ENCODE measurements around the gene TMEM41B. TPM values are rescaled to one million over a fixed set of nuclear protein-coding genes. Genes with fewer than 3 reads are reported as not detected.

TMEM41B gene
- total RNA-seq, 1 experiment from 2014 or later, result 55.1 TPM

DNA sequence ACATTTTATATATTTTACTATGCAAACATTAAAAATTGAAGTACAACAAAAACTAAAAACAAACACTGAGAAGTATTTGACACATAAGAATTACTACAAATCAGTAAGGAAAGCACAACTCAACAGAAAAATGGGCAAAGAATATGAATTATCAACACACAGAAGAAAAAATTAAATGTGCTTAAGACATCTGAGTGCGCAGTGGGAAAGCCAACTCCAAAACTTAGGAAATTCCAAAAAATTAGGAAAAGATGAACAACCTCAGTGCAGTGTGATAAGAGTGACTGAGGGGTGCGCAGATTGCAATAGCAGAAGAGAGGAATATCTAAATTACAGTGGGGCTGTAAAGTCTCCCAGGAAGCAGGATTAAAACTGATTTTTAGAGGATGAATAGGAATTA is 1.9 kb upstream of the TMEM41B start:
- ChIA-PET POLR2A (ENCODE audit: low non-redundant PET) (no interaction called here), CTCF (no interaction called here)
- no peak for DNase-seq (ENCODE audit: low spot score)
- H3K4me3 ChIP-seq (ENCODE audit: low read depth, low read length, poor library complexity, severe bottlenecking), result no peak overlapping the region
- no peaks in the 10 kb centered on the region for H3K36me3 ChIP-seq (ENCODE audit: insufficient read depth, low read length, poor library complexity, severe bottlenecking)
- H3K27me3 ChIP-seq (replicated peaks; ENCODE audit: insufficient read depth, low read depth, low read length, poor library complexity), result no peaks in the 10 kb centered on the region
- no peaks in the 10 kb centered on the region for H3K9me3 ChIP-seq (ENCODE audit: low read depth, low read length, poor library complexity, severe bottlenecking)
- intact Hi-C loops (cut with micrococcal nuclease; ENCODE audit: unreplicated experiment), result no loop called here
- no TSS peak for BruUV-seq (replicated peaks)
- no peak overlapping the region for H3K27ac ChIP-seq (ENCODE audit: low read depth, low read length, poor library complexity, severe bottlenecking)
- peaks cover 11% of the 10 kb centered on the region for H3K4me1 ChIP-seq (ENCODE audit: insufficient read depth, low read length, poor library complexity, severe bottlenecking)
- no peak for TF ChIP-seq EZH2 (IDR thresholded peaks at IDR 0.05; ENCODE audit: borderline replicate concordance, low read depth, low read length, poor library complexity, severe bottlenecking)
- TF ChIP-seq, protein P1, sequence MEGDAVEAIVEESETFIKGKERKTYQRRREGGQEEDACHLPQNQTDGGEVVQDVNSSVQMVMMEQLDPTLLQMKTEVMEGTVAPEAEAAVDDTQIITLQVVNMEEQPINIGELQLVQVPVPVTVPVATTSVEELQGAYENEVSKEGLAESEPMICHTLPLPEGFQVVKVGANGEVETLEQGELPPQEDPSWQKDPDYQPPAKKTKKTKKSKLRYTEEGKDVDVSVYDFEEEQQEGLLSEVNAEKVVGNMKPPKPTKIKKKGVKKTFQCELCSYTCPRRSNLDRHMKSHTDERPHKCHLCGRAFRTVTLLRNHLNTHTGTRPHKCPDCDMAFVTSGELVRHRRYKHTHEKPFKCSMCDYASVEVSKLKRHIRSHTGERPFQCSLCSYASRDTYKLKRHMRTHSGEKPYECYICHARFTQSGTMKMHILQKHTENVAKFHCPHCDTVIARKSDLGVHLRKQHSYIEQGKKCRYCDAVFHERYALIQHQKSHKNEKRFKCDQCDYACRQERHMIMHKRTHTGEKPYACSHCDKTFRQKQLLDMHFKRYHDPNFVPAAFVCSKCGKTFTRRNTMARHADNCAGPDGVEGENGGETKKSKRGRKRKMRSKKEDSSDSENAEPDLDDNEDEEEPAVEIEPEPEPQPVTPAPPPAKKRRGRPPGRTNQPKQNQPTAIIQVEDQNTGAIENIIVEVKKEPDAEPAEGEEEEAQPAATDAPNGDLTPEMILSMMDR (conservative IDR thresholded peaks at IDR 0.05; ENCODE audit: low read depth, low read length), result no peak

DNA sequence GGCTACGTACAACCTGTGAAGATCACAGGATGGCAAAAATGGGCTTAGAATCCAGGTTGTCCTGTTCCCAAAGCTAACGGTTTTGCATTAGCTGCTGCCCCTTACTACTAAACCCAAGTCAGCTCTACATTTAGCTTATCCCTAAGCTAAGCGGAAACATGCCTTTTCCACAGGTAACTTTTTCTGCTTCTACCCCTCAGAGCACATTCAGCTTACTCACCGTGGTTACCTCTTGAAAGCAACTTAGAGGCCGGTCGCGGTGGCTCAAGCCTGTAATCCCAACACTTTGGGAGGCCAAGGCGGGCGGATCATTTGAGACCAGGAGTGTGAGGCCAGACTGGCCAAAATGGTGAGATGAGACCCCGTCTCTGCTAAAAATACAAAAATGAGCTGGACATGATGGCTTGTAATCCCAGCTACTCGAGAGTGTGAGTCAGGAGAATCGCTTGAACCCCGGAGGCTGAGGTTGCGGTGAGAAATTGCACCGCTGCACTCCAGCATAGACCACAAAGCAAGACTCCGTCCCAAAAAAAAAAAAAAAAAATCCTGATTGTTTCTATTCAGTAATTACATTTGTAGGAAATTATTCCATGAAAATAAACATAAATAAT is 790 bp upstream of the TMEM41B start:
- Histone ChIP-seq H3K4me1 (ENCODE audit: insufficient read depth, low read length, poor library complexity, severe bottlenecking) (peaks cover 11% of the 10 kb centered on the region), H3K9me3 (ENCODE audit: low read depth, low read length, poor library complexity, severe bottlenecking) (no peaks in the 10 kb centered on the region), H3K27ac (ENCODE audit: low read depth, low read length, poor library complexity, severe bottlenecking) (peak overlapping the region; percentile 88), H3K36me3 (ENCODE audit: insufficient read depth, low read length, poor library complexity, severe bottlenecking) (no peaks in the 10 kb centered on the region), H3K27me3 (replicated peaks; ENCODE audit: insufficient read depth, low read depth, low read length, poor library complexity) (no peaks in the 10 kb centered on the region), H3K4me3 (ENCODE audit: low read depth, low read length, poor library complexity, severe bottlenecking) (peak overlapping the region; percentile 99)
- no peak for TF ChIP-seq EZH2 (IDR thresholded peaks at IDR 0.05; ENCODE audit: borderline replicate concordance, low read depth, low read length, poor library complexity, severe bottlenecking)
- TF ChIP-seq, protein P1 (conservative IDR thresholded peaks at IDR 0.05; ENCODE audit: low read depth, low read length), result no peak
- POLR2A ChIA-PET (ENCODE audit: low non-redundant PET), result interaction anchor here (0.7 kb wide), 1 partner anchor 8 kb away, joined by 7 read pairs; no protein-coding TSS in a partner anchor
- TSS peak; percentile 99 for BruUV-seq (replicated peaks)
- CTCF ChIA-PET, result interaction anchor here (0.5 kb wide), 1 partner anchor 990 kb away, joined by 7 read pairs; the partner anchor contains the start of gene ADM
- no peak for DNase-seq (ENCODE audit: low spot score)
- intact Hi-C loops (cut with micrococcal nuclease; ENCODE audit: unreplicated experiment), result no loop called here

DNA sequence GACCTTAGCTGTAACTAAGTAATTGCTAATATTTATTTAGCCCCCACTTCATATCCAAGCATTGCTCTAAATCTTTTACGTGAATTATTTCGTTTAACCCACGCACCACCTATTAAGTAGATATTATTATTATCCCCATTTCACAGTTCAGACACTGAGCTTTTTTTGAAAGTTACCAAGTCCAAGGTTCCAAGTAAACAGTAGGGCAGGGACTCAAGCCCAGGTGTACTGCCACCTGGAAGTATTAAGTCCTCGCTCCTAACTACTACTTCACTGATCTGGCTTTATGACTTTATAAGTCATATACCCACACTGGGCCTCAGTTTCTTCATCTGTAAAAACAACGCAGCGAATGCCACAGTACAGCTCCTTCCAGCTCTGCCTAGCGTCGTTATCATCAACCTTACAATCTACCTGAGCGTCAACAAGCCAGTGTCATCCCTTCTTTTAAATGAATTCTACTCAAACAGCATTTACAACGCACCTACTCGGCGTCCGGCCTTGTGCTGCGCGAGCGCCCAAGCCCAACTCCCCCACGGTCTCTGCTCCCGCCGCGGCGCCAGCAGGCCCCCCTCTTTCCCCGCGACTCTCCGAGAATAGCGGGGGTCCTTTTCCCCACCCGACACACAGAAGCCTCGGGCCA is 624 bp downstream of the TMEM41B start:
- H3K27ac ChIP-seq (ENCODE audit: low read depth, low read length, poor library complexity, severe bottlenecking), result peak overlapping the region; percentile 95
- POLR2A ChIA-PET (ENCODE audit: low non-redundant PET), result no interaction called here
- no peaks in the 10 kb centered on the region for H3K9me3 ChIP-seq (ENCODE audit: low read depth, low read length, poor library complexity, severe bottlenecking)
- peaks cover 11% of the 10 kb centered on the region for H3K4me1 ChIP-seq (ENCODE audit: insufficient read depth, low read length, poor library complexity, severe bottlenecking)
- no peaks in the 10 kb centered on the region for H3K27me3 ChIP-seq (replicated peaks; ENCODE audit: insufficient read depth, low read depth, low read length, poor library complexity)
- no peaks in the 10 kb centered on the region for H3K36me3 ChIP-seq (ENCODE audit: insufficient read depth, low read length, poor library complexity, severe bottlenecking)
- TSS peak; percentile 63 for BruUV-seq (replicated peaks)
- DNase-seq (ENCODE audit: low spot score), result peak; percentile 33
- CTCF ChIA-PET, result no interaction called here
- TF ChIP-seq, protein P1 (conservative IDR thresholded peaks at IDR 0.05; ENCODE audit: low read depth, low read length), result no peak
- TF ChIP-seq EZH2 (IDR thresholded peaks at IDR 0.05; ENCODE audit: borderline replicate concordance, low read depth, low read length, poor library complexity, severe bottlenecking), result no peak
- intact Hi-C loops (cut with micrococcal nuclease; ENCODE audit: unreplicated experiment), result no loop called here
- peak overlapping the region; percentile 99 for H3K4me3 ChIP-seq (ENCODE audit: low read depth, low read length, poor library complexity, severe bottlenecking)
